Lower leg skin (tissue), 3 donors: ENCODE results near the gene TRPC3.

Experiments used
- CTCF ChIP-seq, 3 donors: fragments of 450-650 bp; IDR thresholded peaks; one replicate each; pipeline ENCODE4 v1.5.1; 2016; ENCODE audit warnings: antibody characterized with exemption in 3 of 3, mild to moderate bottlenecking in 3 of 3, moderate library complexity in 2 of 3
- POLR2A ChIP-seq, 2 donors: fragments of 450-650 bp; IDR thresholded peaks; one replicate each; pipeline ENCODE4 v1.6.1; 2016 to 2017; ENCODE audit warnings: antibody characterized with exemption in 2 of 2, mild to moderate bottlenecking in 1 of 2, moderate library complexity in 1 of 2

GRCh38 chr4:121946644-121947043, 5.2 kb downstream of the TRPC3 start:
- TF ChIP-seq CTCF (IDR thresholded peaks at IDR 0.05) (no peak), POLR2A (IDR thresholded peaks at IDR 0.05) (no peak)
